ENCODE measurements around the gene ARHGAP18. TPM values are rescaled to one million over a fixed set of nuclear protein-coding genes. Genes with fewer than 3 reads are reported as not detected.

ARHGAP18 gene
- total and polyA plus RNA-seq, 2 of the 13 experiments (the other 11 are each of a cell fraction or from before 2014, with no cell fraction given) = 58.2 to 115 TPM

DNA sequence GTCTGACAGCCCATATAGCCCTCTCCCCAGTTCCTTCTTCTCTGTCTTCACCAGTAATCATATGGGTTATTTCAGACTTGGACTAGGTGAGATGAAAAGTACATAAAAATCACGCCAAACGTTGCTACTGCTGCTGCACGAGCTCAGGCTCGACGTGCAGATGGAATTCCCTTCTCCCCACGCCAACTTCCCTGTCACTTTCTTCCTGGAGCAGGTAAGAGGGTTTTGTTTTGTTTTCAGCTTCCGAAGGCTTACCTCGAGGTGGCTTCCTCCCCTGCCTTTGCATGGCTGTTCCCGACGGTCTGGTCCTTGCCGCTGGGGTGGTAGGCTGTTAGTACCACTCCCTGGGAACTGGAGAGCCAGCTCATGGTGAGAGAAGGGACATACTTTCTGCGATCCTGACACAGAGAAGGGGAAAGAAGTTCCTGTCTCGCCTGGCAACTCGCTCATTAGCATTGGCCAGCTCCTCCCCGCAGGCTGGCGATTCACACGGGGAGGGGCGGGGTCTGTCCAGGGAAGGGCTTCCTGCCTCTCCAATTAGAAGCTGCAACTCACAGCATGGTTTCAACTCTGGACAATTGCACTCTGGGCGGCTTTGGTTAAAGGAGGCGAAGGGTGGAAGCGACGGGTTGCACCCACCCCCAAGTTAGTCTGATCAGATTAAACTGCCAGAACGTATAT, at the start of gene ARHGAP18 (continued):
- TF ChIP-seq ZBTB37 (CRISPR knock-in tag; IDR thresholded peaks at IDR 0.05) = no peak
- no peak for TF ChIP-seq HNRNPL (IDR thresholded peaks at IDR 0.05; ENCODE audit: low read depth, low read length)
- peak; percentile 72; the same call in 1 of the 2 replicates for TF ChIP-seq PRMT3 (CRISPR knock-in tag; IDR thresholded peaks at IDR 0.05; ENCODE audit: borderline replicate concordance, low read depth)
- peak in 1 of 2 experiments; percentile 63; a peak in 2 of 4 replicates for TF ChIP-seq EP300 (IDR thresholded peaks at IDR 0.05; ENCODE audit: low read depth in 2 of 2, low read length in 2 of 2)
- no peak; the same call in 1 of the 2 replicates for TF ChIP-seq EP300 (CRISPR knock-in tag; IDR thresholded peaks at IDR 0.05; ENCODE audit: borderline replicate concordance)
- TF ChIP-seq ZNF256 (CRISPR knock-in tag; conservative IDR thresholded peaks at IDR 0.05) = 0 out of 2 replicates have a peak, but pooled peaks have one; percentile 81
- no peak for TF ChIP-seq RBM22 (optimal IDR thresholded peaks at IDR 0.05; ENCODE audit: low read length)
- no peak for TF ChIP-seq ZNF101 (CRISPR knock-in tag; IDR thresholded peaks at IDR 0.05; ENCODE audit: borderline replicate concordance, low read depth)
- no peak for TF ChIP-seq GMEB2 (CRISPR knock-in tag; IDR thresholded peaks at IDR 0.05; ENCODE audit: low read depth)
- peak; percentile 34; the same call in 1 of the 2 replicates for TF ChIP-seq HMG20A (CRISPR knock-in tag; IDR thresholded peaks at IDR 0.05; ENCODE audit: borderline replicate concordance)
- TF ChIP-seq ZFX (CRISPR knock-in tag; IDR thresholded peaks at IDR 0.05; ENCODE audit: low read depth) = peak; percentile 87
- TF ChIP-seq HOXD1 (CRISPR knock-in tag; IDR thresholded peaks at IDR 0.05) = no peak; the same call in 1 of the 2 replicates
- no peak for TF ChIP-seq AGO1 (IDR thresholded peaks at IDR 0.05; ENCODE audit: low read depth, low read length, poor library complexity, severe bottlenecking)
- TF ChIP-seq ZFP36L1 (CRISPR knock-in tag; IDR thresholded peaks at IDR 0.05) = no peak
- TF ChIP-seq KLF12 (CRISPR knock-in tag; IDR thresholded peaks at IDR 0.05; ENCODE audit: borderline replicate concordance) = no peak; the same call in 1 of the 2 replicates
- peak; percentile 3; the same call in 1 of the 2 replicates for TF ChIP-seq ZNF629 (CRISPR knock-in tag; conservative IDR thresholded peaks at IDR 0.05)
- peak; percentile 31; the same call in 1 of the 2 replicates for TF ChIP-seq PPARG (CRISPR knock-in tag; conservative IDR thresholded peaks at IDR 0.05)
- no peak for TF ChIP-seq ZSCAN20 (CRISPR knock-in tag; IDR thresholded peaks at IDR 0.05; ENCODE audit: borderline replicate concordance)
- no peak for TF ChIP-seq KAT2B (IDR thresholded peaks at IDR 0.05; ENCODE audit: borderline replicate concordance, low read depth, low read length)
- no peak for TF ChIP-seq ZFP36L2 (CRISPR knock-in tag; IDR thresholded peaks at IDR 0.05)
- TF ChIP-seq HNRNPK (IDR thresholded peaks at IDR 0.05; ENCODE audit: low read depth, low read length, poor library complexity, severe bottlenecking) = no peak
- no peak for TF ChIP-seq WIZ (CRISPR knock-in tag; IDR thresholded peaks at IDR 0.05)
- peak; percentile 97 for TF ChIP-seq ZNF614 (CRISPR knock-in tag; IDR thresholded peaks at IDR 0.05; ENCODE audit: borderline replicate concordance)
- TF ChIP-seq, protein P1, sequence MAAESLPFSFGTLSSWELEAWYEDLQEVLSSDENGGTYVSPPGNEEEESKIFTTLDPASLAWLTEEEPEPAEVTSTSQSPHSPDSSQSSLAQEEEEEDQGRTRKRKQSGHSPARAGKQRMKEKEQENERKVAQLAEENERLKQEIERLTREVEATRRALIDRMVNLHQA (CRISPR knock-in tag; IDR thresholded peaks at IDR 0.05) = no peak
- peak; percentile 79; the same call in 1 of the 2 replicates for TF ChIP-seq ZNF441 (CRISPR knock-in tag; IDR thresholded peaks at IDR 0.05; ENCODE audit: borderline replicate concordance)
- TF ChIP-seq ZNF883 (CRISPR knock-in tag; IDR thresholded peaks at IDR 0.05; ENCODE audit: not compliant biosample characterization) = peak; percentile 89
- TF ChIP-seq ZNF547 (CRISPR knock-in tag; IDR thresholded peaks at IDR 0.05) = peak; percentile 69
- peak; percentile 91; the same call in 1 of the 2 replicates for TF ChIP-seq ZNF619 (CRISPR knock-in tag; IDR thresholded peaks at IDR 0.05)
